DOHH2 (cell line): ENCODE data around the gene ERC2.

Source experiments
- H3F3A ChIP-seq: fragments of 200-600 bp; sonication (generic), shearing (Covaris generic); 2 replicates; pipeline ENCODE4 v1.6.0; 2016; ENCODE audit warnings: antibody characterized with exemption, mild to moderate bottlenecking; ENCODE audit not compliant: control insufficient read depth, insufficient read depth
- H3K27ac ChIP-seq: fragments of 200-600 bp; sonication (generic); 2 replicates; pipeline ENCODE4 v1.5.1; 2014; ENCODE audit warnings: low read depth, mild to moderate bottlenecking, low read length, moderate library complexity
- H3K27me3 ChIP-seq: fragments of 200-600 bp; sonication (generic); 2 replicates; pipeline ENCODE4 v1.6.1; 2014; ENCODE audit warnings: mild to moderate bottlenecking, low read length, mixed read lengths; ENCODE audit not compliant: control insufficient read depth
- H3K36me3 ChIP-seq: fragments of 200-600 bp; sonication (generic); 2 replicates; pipeline ENCODE4 v1.6.1; 2014; ENCODE audit warnings: mild to moderate bottlenecking, low read length, moderate library complexity, mixed read lengths; ENCODE audit not compliant: control insufficient read depth
- H3K4me1 ChIP-seq: fragments of 200-600 bp; sonication (generic); 2 replicates; pipeline ENCODE4 v1.6.1; 2014; ENCODE audit warnings: mild to moderate bottlenecking, low read length, mixed read lengths; ENCODE audit not compliant: control insufficient read depth
- H3K4me2 ChIP-seq: fragments of 200-600 bp; sonication (generic); 2 replicates; pipeline ENCODE4 v1.6.0; 2014; ENCODE audit warnings: mild to moderate bottlenecking, low read length, moderate library complexity
- H3K4me3 ChIP-seq: fragments of 200-600 bp; sonication (generic); 2 replicates; pipeline ENCODE4 v1.5.1; 2014; ENCODE audit warnings: mild to moderate bottlenecking, low read length, mixed read lengths
- H3K79me2 ChIP-seq: fragments of 200-600 bp; sonication (generic); 2 replicates; pipeline ENCODE4 v1.6.1; 2014; ENCODE audit warnings: mild to moderate bottlenecking, low read length, mixed read lengths; ENCODE audit not compliant: control insufficient read depth
- H3K9me2 ChIP-seq: fragments of 200-600 bp; sonication (generic); replicated peaks from 2 replicates; pipeline ENCODE4 v1.6.1; 2014; ENCODE audit warnings: mild to moderate bottlenecking, low read length, mixed read lengths; ENCODE audit not compliant: control insufficient read depth
- H3K9me3 ChIP-seq: fragments of 200-600 bp; sonication (generic); 2 replicates; pipeline ENCODE4 v1.6.1; 2014; ENCODE audit warnings: antibody characterized with exemption, low read length, mixed read lengths; ENCODE audit not compliant: control insufficient read depth, insufficient read depth
- H4K20me1 ChIP-seq: fragments of 200-600 bp; sonication (generic); 2 replicates; pipeline ENCODE4 v1.6.0; 2014; ENCODE audit warnings: low read depth, mild to moderate bottlenecking, antibody characterized with exemption, low read length, moderate library complexity; ENCODE audit not compliant: control insufficient read depth, insufficient read depth
- EZH2phosphoT487 ChIP-seq: fragments of 200-600 bp; sonication (generic); IDR thresholded peaks from 2 replicates; pipeline ENCODE4 v1.6.1; 2017; ENCODE audit warnings: borderline replicate concordance, mild to moderate bottlenecking, antibody characterized with exemption, low read length, moderate library complexity, mixed read lengths
- TF ChIP-seq, protein P1 (sequence below): fragments of 200-600 bp; sonication (generic); IDR thresholded peaks from one replicate; pipeline ENCODE4 v1.5.1; 2014; ENCODE audit warnings: antibody characterized with exemption, mild to moderate bottlenecking, low read depth, low read length; ENCODE audit not compliant: poor library complexity, severe bottlenecking

The ERC2 gene

DNA sequence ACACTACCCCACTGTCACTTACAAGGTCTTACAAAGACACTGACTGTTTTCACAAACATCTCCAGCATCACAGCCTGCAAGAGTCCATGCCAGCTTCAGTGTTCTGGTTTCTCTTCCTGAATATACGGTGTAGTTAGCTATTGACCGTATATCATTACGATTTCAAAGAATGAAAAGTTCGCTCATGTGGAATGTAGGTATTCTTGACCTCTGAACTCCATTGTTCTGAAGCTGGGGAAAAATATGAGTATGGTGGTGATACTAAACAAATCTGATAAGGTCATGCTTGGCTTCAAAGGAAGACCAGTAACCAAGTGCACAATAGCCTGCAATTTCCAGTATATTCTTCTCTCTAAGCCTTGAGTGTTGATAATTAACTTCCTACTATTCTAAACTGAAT is 665.5 kb downstream of the ERC2 start:
- Histone ChIP-seq H3K4me2 (no peak overlapping the region), H3K79me2 (no peaks in the 10 kb centered on the region), H3F3A (no peaks in the 10 kb centered on the region), H3K4me3 (no peak overlapping the region), H3K9me3 (no peaks in the 10 kb centered on the region), H3K27ac (no peak overlapping the region), H3K27me3 (no peaks in the 10 kb centered on the region), H3K4me1 (no peaks in the 10 kb centered on the region), H3K36me3 (no peaks in the 10 kb centered on the region), H3K9me2 (no peaks in the 10 kb centered on the region), H4K20me1 (no peaks in the 10 kb centered on the region)
- TF ChIP-seq, protein P1, sequence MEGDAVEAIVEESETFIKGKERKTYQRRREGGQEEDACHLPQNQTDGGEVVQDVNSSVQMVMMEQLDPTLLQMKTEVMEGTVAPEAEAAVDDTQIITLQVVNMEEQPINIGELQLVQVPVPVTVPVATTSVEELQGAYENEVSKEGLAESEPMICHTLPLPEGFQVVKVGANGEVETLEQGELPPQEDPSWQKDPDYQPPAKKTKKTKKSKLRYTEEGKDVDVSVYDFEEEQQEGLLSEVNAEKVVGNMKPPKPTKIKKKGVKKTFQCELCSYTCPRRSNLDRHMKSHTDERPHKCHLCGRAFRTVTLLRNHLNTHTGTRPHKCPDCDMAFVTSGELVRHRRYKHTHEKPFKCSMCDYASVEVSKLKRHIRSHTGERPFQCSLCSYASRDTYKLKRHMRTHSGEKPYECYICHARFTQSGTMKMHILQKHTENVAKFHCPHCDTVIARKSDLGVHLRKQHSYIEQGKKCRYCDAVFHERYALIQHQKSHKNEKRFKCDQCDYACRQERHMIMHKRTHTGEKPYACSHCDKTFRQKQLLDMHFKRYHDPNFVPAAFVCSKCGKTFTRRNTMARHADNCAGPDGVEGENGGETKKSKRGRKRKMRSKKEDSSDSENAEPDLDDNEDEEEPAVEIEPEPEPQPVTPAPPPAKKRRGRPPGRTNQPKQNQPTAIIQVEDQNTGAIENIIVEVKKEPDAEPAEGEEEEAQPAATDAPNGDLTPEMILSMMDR = no peak
- TF ChIP-seq EZH2phosphoT487 = no peak

DNA sequence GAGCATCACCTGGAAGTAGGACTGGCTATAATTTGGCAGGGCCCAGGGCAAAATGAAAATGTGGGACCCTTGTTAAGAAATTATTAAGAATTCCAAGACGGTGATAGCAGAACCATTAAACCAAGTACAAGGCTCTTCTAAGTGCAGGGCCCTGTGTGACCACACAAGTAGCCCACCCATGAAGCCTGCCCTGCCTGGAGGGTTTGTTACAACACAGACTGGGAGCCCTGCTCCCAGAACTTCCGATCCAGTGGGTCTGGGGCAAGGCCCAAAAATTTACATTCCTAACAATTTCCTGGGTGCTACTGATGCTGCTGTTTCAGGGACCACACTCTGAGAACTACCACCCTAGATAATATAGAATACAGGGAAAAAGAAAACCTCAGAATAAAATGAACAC is 666.6 kb downstream of the ERC2 start:
- no peaks in the 10 kb centered on the region for H3K9me2 ChIP-seq
- TF ChIP-seq EZH2phosphoT487 = no peak
- TF ChIP-seq, protein P1 = no peak

DNA sequence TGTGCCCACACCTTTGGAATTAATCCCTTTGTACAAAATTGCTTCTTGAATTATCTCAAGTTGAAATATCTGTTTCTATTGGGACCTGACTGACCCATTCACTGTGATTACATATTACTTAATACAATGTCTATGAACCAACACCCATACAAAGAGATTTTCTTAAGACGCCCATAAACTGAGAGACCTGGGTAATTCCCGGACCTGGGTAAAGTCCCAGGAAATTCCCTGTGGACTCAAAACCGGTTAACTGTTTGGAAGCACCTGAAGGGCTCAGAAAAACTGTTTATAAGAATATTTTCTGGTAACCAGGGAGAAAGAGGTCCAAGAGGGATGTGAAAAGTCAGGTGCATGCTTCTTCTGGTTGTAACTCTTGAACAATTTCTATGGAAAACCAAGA is 667.2 kb downstream of the ERC2 start:
- H3K4me1 ChIP-seq = no peaks in the 10 kb centered on the region
- H3K4me2 ChIP-seq = no peak overlapping the region
- H3K36me3 ChIP-seq = no peaks in the 10 kb centered on the region
- no peaks in the 10 kb centered on the region for H3K79me2 ChIP-seq
- no peaks in the 10 kb centered on the region for H3K9me2 ChIP-seq
- H3K9me3 ChIP-seq = no peaks in the 10 kb centered on the region
- H3F3A ChIP-seq = no peaks in the 10 kb centered on the region
- no peaks in the 10 kb centered on the region for H4K20me1 ChIP-seq
- no peak overlapping the region for H3K4me3 ChIP-seq
- TF ChIP-seq, protein P1 = no peak
- TF ChIP-seq EZH2phosphoT487 = no peak
- no peaks in the 10 kb centered on the region for H3K27me3 ChIP-seq
- no peak overlapping the region for H3K27ac ChIP-seq

More for the DNA sequence above, 666.6 kb downstream of the ERC2 start:
- Histone ChIP-seq H3K36me3 (no peaks in the 10 kb centered on the region), H4K20me1 (no peaks in the 10 kb centered on the region), H3K27ac (no peak overlapping the region), H3K27me3 (no peaks in the 10 kb centered on the region), H3K4me3 (no peak overlapping the region), H3K9me3 (no peaks in the 10 kb centered on the region), H3K4me2 (no peak overlapping the region), H3K4me1 (no peaks in the 10 kb centered on the region), H3K79me2 (no peaks in the 10 kb centered on the region), H3F3A (no peaks in the 10 kb centered on the region)

DNA sequence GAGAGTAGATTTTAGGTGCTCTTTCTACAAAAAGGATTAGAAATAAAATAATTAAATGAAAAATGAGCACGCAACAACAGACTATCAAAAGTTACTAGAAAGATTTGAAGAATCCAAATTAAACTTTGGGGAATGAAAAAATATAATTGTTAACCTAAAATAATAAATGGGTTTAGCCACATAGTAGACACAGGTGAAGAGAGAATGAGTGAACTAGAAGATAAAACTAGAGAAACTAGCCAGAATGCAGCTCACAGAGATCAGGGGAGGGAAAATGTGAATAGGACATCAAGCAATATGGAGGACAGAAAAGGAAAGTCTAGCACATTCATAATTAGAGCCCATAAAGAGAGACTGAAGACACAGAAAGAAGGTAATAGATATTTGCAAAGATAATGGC is 670.5 kb downstream of the ERC2 start:
- Histone ChIP-seq H4K20me1 (no peaks in the 10 kb centered on the region), H3K79me2 (no peaks in the 10 kb centered on the region), H3K36me3 (no peaks in the 10 kb centered on the region), H3K4me1 (no peaks in the 10 kb centered on the region), H3K27me3 (no peaks in the 10 kb centered on the region), H3K27ac (no peak overlapping the region), H3F3A (no peaks in the 10 kb centered on the region), H3K9me2 (no peaks in the 10 kb centered on the region), H3K4me2 (no peak overlapping the region), H3K4me3 (no peak overlapping the region), H3K9me3 (peaks cover 5% of the 10 kb centered on the region; the same call in 1 of the 2 replicates)
- TF ChIP-seq, protein P1 = no peak
- no peak for TF ChIP-seq EZH2phosphoT487
